ENCODE results near the gene FMO1.

FMO1 gene

GRCh38 chr1:171329251-171329650 lies 81.0 kb downstream of the FMO1 start:
- no peak overlapping the region for H3K27ac ChIP-seq (ENCODE audit: poor library complexity, severe bottlenecking)
- ATAC-seq (ENCODE audit: low read depth) (no peak), DNase-seq (ENCODE audit: low spot score) (no peak)
- H3K9me3 ChIP-seq (ENCODE audit: severe bottlenecking) = no peaks in the 10 kb centered on the region
- no peaks in the 10 kb centered on the region for H3K36me3 ChIP-seq (ENCODE audit: low read depth)
- H3K27me3 ChIP-seq (ENCODE audit: insufficient read depth, poor library complexity, severe bottlenecking) = no peaks in the 10 kb centered on the region
- H3K4me1 ChIP-seq (ENCODE audit: insufficient read depth, poor library complexity, severe bottlenecking) = no peaks in the 10 kb centered on the region
- TF ChIP-seq CTCF (IDR thresholded peaks at IDR 0.05; ENCODE audit: poor library complexity, severe bottlenecking) = no peak
- no peak overlapping the region for H3K4me3 ChIP-seq (ENCODE audit: severe bottlenecking)

GRCh38 chr1:171334024-171334640 lies 85.8 kb downstream of the FMO1 start:
- Histone ChIP-seq H3K4me3 (ENCODE audit: severe bottlenecking) (no peak overlapping the region), H3K9me3 (ENCODE audit: severe bottlenecking) (no peaks in the 10 kb centered on the region), H3K27me3 (ENCODE audit: insufficient read depth, poor library complexity, severe bottlenecking) (no peaks in the 10 kb centered on the region), H3K36me3 (ENCODE audit: low read depth) (no peaks in the 10 kb centered on the region), H3K4me1 (ENCODE audit: insufficient read depth, poor library complexity, severe bottlenecking) (no peaks in the 10 kb centered on the region), H3K27ac (ENCODE audit: poor library complexity, severe bottlenecking) (no peak overlapping the region)
- no peak for DNase-seq (ENCODE audit: low spot score)
- ATAC-seq (ENCODE audit: low read depth) = no peak
- TF ChIP-seq CTCF (IDR thresholded peaks at IDR 0.05; ENCODE audit: poor library complexity, severe bottlenecking) = no peak
